Smooth muscle cell (in vitro differentiated cells): ENCODE measurements around the gene PSMD2. TPM values are rescaled to one million over a fixed set of nuclear protein-coding genes. Genes with fewer than 3 reads are reported as not detected.

Experiments
- DNase-seq: peaks from one replicate; lab custom pipeline; 2025; ENCODE audit not compliant: unreplicated experiment; lab: John Stamatoyannopoulos, UW
- H2AFZ ChIP-seq: fragments of 200-600 bp; sonication (generic); 2 replicates; pipeline ENCODE4 v1.6.0; 2016; ENCODE audit warnings: antibody characterized with exemption, low read depth, mild to moderate bottlenecking
- H3F3A ChIP-seq: fragments of 200-600 bp; sonication (generic); 2 replicates; pipeline ENCODE4 v1.6.0; 2017; ENCODE audit warnings: antibody characterized with exemption, low read depth
- H3K27ac ChIP-seq: fragments of 200-600 bp; sonication (generic); 2 replicates; pipeline ENCODE4 v1.5.1; 2016; ENCODE audit warnings: low read depth, mild to moderate bottlenecking
- H3K27me3 ChIP-seq: fragments of 200-600 bp; sonication (generic); 2 replicates; pipeline ENCODE4 v1.6.1; 2016; ENCODE audit warnings: low read depth, mild to moderate bottlenecking
- H3K36me3 ChIP-seq: fragments of 200-600 bp; sonication (generic); 2 replicates; pipeline ENCODE4 v1.5.1; 2016; ENCODE audit warnings: low read depth
- H3K4me1 ChIP-seq: fragments of 200-600 bp; sonication (generic); 2 replicates; pipeline ENCODE4 v1.5.1; 2016; ENCODE audit warnings: low read depth
- H3K4me2 ChIP-seq: fragments of 200-600 bp; sonication (generic); 2 replicates; pipeline ENCODE4 v1.6.0; 2016; ENCODE audit warnings: mild to moderate bottlenecking
- H3K4me3 ChIP-seq: fragments of 200-600 bp; sonication (generic); 2 replicates; pipeline ENCODE4 v1.5.1; 2016; ENCODE audit warnings: mild to moderate bottlenecking
- H3K79me2 ChIP-seq: fragments of 200-600 bp; sonication (generic); 2 replicates; pipeline ENCODE4 v1.6.0; 2016; ENCODE audit warnings: low read depth, mild to moderate bottlenecking
- H3K9ac ChIP-seq: fragments of 200-600 bp; sonication (generic); 2 replicates; pipeline ENCODE4 v1.6.0; 2016; ENCODE audit warnings: low read depth
- H3K9me3 ChIP-seq: fragments of 200-600 bp; sonication (generic); replicated peaks from 2 replicates; pipeline ENCODE4 v1.5.1; 2016; ENCODE audit warnings: low read depth
- H4K20me1 ChIP-seq: fragments of 200-600 bp; sonication (generic); 2 replicates; pipeline ENCODE4 v1.6.0; 2016; ENCODE audit warnings: low read depth
- WGBS: methylation state at CpG from one replicate; pipeline ENCODE4 v1.1.7; 2016; ENCODE audit warnings: low lambda C conversion rate; 5-methylcytosine and 5-hydroxymethylcytosine counted together
- polyA plus RNA-seq: library from polyadenylated mRNA; unstranded; fragments of >200 nt; fragmentation: Nextera tagmentation; extraction: Ambion mirVana; gene quantifications from 2 replicates; pipeline ENCODE4 v1.2.1, GENCODE V29; 2016
- total RNA-seq: library from RNA; depleted of rRNA; stranded (reverse); fragments of >200 nt; gene quantifications from 2 replicates; pipeline ENCODE4 v1.2.3, GENCODE V29; 2014
- TF ChIP-seq, protein P1 (sequence below): fragments of 200-600 bp; sonication (generic); IDR thresholded peaks from 2 replicates; pipeline ENCODE4 v1.5.1; 2017; ENCODE audit warnings: borderline replicate concordance, mild to moderate bottlenecking, antibody characterized with exemption; ENCODE audit not compliant: insufficient read depth, poor library complexity, severe bottlenecking

The PSMD2 gene
- total and polyA plus RNA-seq, 2 experiments from 2014 or later, result 315 to 356 TPM

DNA sequence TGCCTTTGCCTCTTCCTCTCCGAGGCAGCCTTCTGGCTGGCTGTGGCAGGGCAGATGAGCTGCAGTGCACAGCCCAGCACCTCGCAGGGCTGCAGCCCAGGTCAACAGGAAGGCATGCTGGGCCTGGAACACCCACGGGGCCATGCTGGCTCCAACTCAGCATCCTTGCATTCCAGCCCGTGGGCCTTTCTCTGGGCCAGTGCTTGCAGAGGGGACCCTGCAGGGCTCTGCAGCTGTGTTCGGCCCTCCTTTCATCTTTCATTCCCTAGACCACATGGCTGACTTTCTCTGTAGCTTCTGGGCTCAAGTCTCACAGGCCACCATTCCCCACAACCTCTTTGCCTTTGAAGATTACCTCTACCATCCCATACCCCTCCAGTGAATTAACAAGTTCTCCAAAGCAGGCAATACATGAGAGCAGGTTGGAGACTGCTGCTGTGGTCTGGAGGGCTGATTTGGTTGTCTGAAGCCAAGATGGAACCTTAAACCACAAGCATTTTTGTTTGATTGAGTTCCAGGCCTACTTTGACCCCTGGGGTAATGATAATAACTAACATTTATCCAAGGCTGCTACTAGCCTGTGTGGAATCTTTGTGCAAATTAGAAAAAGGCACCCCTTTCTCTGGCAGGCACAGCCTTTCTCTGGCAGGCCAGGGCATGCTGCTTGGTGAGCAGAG lies 44.3 kb downstream of the PSMD2 start:
- no peak overlapping the region for H3K27ac ChIP-seq
- peaks cover 49% of the 10 kb centered on the region for H4K20me1 ChIP-seq
- peaks cover 8% of the 10 kb centered on the region for H3F3A ChIP-seq
- H3K9me3 ChIP-seq, result no peaks in the 10 kb centered on the region
- no peaks in the 10 kb centered on the region for H3K27me3 ChIP-seq
- no peak overlapping the region for H3K9ac ChIP-seq
- 91% methylated on average over 5 of the region's 5 CpGs for WGBS
- no peak for DNase-seq
- TF ChIP-seq, protein P1, sequence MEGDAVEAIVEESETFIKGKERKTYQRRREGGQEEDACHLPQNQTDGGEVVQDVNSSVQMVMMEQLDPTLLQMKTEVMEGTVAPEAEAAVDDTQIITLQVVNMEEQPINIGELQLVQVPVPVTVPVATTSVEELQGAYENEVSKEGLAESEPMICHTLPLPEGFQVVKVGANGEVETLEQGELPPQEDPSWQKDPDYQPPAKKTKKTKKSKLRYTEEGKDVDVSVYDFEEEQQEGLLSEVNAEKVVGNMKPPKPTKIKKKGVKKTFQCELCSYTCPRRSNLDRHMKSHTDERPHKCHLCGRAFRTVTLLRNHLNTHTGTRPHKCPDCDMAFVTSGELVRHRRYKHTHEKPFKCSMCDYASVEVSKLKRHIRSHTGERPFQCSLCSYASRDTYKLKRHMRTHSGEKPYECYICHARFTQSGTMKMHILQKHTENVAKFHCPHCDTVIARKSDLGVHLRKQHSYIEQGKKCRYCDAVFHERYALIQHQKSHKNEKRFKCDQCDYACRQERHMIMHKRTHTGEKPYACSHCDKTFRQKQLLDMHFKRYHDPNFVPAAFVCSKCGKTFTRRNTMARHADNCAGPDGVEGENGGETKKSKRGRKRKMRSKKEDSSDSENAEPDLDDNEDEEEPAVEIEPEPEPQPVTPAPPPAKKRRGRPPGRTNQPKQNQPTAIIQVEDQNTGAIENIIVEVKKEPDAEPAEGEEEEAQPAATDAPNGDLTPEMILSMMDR, result no peak
- H3K4me1 ChIP-seq, result peaks cover 24% of the 10 kb centered on the region
- no peak overlapping the region for H3K4me2 ChIP-seq
- no peaks in the 10 kb centered on the region for H3K36me3 ChIP-seq
- no peak overlapping the region for H2AFZ ChIP-seq
- H3K79me2 ChIP-seq, result peaks cover 1% of the 10 kb centered on the region
- H3K4me3 ChIP-seq, result no peak overlapping the region

DNA sequence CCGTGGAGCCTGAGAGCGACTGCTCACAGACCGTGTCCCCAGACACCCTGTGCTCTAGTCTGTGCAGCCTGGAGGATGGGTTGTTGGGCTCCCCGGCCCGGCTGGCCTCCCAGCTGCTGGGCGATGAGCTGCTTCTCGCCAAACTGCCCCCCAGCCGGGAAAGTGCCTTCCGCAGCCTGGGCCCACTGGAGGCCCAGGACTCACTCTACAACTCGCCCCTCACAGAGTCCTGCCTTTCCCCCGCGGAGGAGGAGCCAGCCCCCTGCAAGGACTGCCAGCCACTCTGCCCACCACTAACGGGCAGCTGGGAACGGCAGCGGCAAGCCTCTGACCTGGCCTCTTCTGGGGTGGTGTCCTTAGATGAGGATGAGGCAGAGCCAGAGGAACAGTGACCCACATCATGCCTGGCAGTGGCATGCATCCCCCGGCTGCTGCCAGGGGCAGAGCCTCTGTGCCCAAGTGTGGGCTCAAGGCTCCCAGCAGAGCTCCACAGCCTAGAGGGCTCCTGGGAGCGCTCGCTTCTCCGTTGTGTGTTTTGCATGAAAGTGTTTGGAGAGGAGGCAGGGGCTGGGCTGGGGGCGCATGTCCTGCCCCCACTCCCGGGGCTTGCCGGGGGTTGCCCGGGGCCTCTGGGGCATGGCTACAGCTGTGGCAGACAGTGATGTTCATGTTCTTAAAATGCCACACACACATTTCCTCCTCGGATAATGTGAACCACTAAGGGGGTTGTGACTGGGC lies 45.7 kb downstream of the PSMD2 start:
- H3K4me1 ChIP-seq, result peaks cover 21% of the 10 kb centered on the region
- H3K9ac ChIP-seq, result no peak overlapping the region
- no peak overlapping the region for H3K27ac ChIP-seq
- no peak overlapping the region for H3K4me2 ChIP-seq
- H3F3A ChIP-seq, result peaks cover 17% of the 10 kb centered on the region
- TF ChIP-seq, protein P1, result no peak
- H3K36me3 ChIP-seq, result no peaks in the 10 kb centered on the region
- H3K4me3 ChIP-seq, result no peak overlapping the region
- no peak overlapping the region for H2AFZ ChIP-seq
- H3K27me3 ChIP-seq, result no peaks in the 10 kb centered on the region
- peaks cover 42% of the 10 kb centered on the region for H4K20me1 ChIP-seq
- no peaks in the 10 kb centered on the region for H3K9me3 ChIP-seq
- 91% methylated on average over 24 of the region's 24 CpGs for WGBS
- DNase-seq, result no peak
- H3K79me2 ChIP-seq, result no peaks in the 10 kb centered on the region

DNA sequence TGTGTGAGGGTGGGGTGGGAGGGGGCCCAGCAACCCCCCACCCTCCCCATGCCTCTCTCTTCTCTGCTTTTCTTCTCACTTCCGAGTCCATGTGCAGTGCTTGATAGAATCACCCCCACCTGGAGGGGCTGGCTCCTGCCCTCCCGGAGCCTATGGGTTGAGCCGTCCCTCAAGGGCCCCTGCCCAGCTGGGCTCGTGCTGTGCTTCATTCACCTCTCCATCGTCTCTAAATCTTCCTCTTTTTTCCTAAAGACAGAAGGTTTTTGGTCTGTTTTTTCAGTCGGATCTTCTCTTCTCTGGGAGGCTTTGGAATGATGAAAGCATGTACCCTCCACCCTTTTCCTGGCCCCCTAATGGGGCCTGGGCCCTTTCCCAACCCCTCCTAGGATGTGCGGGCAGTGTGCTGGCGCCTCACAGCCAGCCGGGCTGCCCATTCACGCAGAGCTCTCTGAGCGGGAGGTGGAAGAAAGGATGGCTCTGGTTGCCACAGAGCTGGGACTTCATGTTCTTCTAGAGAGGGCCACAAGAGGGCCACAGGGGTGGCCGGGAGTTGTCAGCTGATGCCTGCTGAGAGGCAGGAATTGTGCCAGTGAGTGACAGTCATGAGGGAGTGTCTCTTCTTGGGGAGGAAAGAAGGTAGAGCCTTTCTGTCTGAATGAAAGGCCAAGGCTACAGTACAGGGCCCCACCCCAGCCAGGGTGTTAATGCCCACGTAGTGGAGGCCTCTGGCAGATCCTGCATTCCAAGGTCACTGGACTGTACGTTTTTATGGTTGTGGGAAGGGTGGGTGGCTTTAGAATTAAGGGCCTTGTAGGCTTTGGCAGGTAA lies 46.5 kb downstream of the PSMD2 start:
- 39% methylated on average over 14 of the region's 14 CpGs for WGBS
- Histone ChIP-seq H3K4me2 (peak overlapping the region; percentile 67), H3K36me3 (no peaks in the 10 kb centered on the region), H4K20me1 (peaks cover 34% of the 10 kb centered on the region), H2AFZ (no peak overlapping the region), H3K27ac (peak overlapping the region; percentile 19), H3F3A (peaks cover 17% of the 10 kb centered on the region), H3K9ac (no peak overlapping the region), H3K4me3 (no peak overlapping the region), H3K79me2 (no peaks in the 10 kb centered on the region), H3K9me3 (no peaks in the 10 kb centered on the region), H3K4me1 (peaks cover 21% of the 10 kb centered on the region), H3K27me3 (no peaks in the 10 kb centered on the region)
- DNase-seq, result no peak
- TF ChIP-seq, protein P1, result peak; percentile 40
